Measurements from ENCODE around the gene ATP6V0A1. TPM values are rescaled to one million over a fixed set of nuclear protein-coding genes. Genes with fewer than 3 reads are reported as not detected.
A peak's percentile ranks its signal among the peaks of the same experiment; 100 is the strongest.

Gene ATP6V0A1
- total RNA-seq, 1 experiment from 2014 or later = 0.07 TPM

- H3K79me2 ChIP-seq (ENCODE audit: low read length) = no peaks in the 10 kb centered on the region
- no peak overlapping the region for H3K4me3 ChIP-seq (ENCODE audit: low read length)
- no peak for TF ChIP-seq EZH2 (IDR thresholded peaks at IDR 0.05; ENCODE audit: low read length, unreplicated experiment)
- TF ChIP-seq CTCF (conservative IDR thresholded peaks at IDR 0.05; ENCODE audit: low read depth, low read length) = no peak
- peak; percentile 57 for DNase-seq
- ChIA-PET CTCF (no interaction called here), POLR2A (ENCODE audit: unreplicated experiment) (interaction anchor here (0.5 kb wide), 1 partner anchor 33 kb away, joined by 3 read pairs; no protein-coding TSS in a partner anchor)
- ATAC-seq = peak; percentile 60
- peak overlapping the region; percentile 39 for H3K4me2 ChIP-seq (ENCODE audit: low read length)
- H4K20me1 ChIP-seq (ENCODE audit: low read length) = no peaks in the 10 kb centered on the region
- no peak overlapping the region for H3K9ac ChIP-seq (ENCODE audit: low read length)
- peaks cover 17% of the 10 kb centered on the region for H3K4me1 ChIP-seq (ENCODE audit: insufficient read depth, low read length)
- H2AFZ ChIP-seq (ENCODE audit: low read length) = no peak overlapping the region
- no peaks in the 10 kb centered on the region for H3K9me2 ChIP-seq (replicated peaks; ENCODE audit: low read length)
- H3K36me3 ChIP-seq (ENCODE audit: low read depth, low read length) = no peaks in the 10 kb centered on the region
- no TSS peak for BruUV-seq (replicated peaks)
- no peaks in the 10 kb centered on the region for H3K9me3 ChIP-seq (ENCODE audit: low read length)
- peak overlapping the region; percentile 56 for H3K27ac ChIP-seq (ENCODE audit: low read length)
- H3K27me3 ChIP-seq (ENCODE audit: low read length) = no peaks in the 10 kb centered on the region
- no peaks in the 10 kb centered on the region for H3F3A ChIP-seq (ENCODE audit: low read length, unreplicated experiment)
- intact Hi-C loops (cut with micrococcal nuclease) = no loop called here
Measured at GRCh38 chr17:42541041-42541833, 82.6 kb downstream of the ATP6V0A1 start.

- H3K4me2 ChIP-seq (ENCODE audit: low read length) = no peak overlapping the region
- DNase-seq = no peak
- no peak for ATAC-seq
- H3K27ac ChIP-seq (ENCODE audit: low read length) = no peak overlapping the region
- no peak for TF ChIP-seq CTCF (conservative IDR thresholded peaks at IDR 0.05; ENCODE audit: low read depth, low read length)
- TF ChIP-seq EZH2phosphoT487 (IDR thresholded peaks at IDR 0.05; ENCODE audit: borderline replicate concordance, low read length) = no peak
- TF ChIP-seq EZH2 (IDR thresholded peaks at IDR 0.05; ENCODE audit: low read length, unreplicated experiment) = no peak
- peaks cover 12% of the 10 kb centered on the region for H3K4me1 ChIP-seq (ENCODE audit: insufficient read depth, low read length)
- no peak overlapping the region for H2AFZ ChIP-seq (ENCODE audit: low read length)
- no peaks in the 10 kb centered on the region for H3K9me2 ChIP-seq (replicated peaks; ENCODE audit: low read length)
- no peaks in the 10 kb centered on the region for H3K79me2 ChIP-seq (ENCODE audit: low read length)
- H3K9ac ChIP-seq (ENCODE audit: low read length) = no peak overlapping the region
- H3K9me3 ChIP-seq (ENCODE audit: low read length) = no peaks in the 10 kb centered on the region
- no TSS peak for BruUV-seq (replicated peaks)
- H3K36me3 ChIP-seq (ENCODE audit: low read depth, low read length) = no peaks in the 10 kb centered on the region
- H3F3A ChIP-seq (ENCODE audit: low read length, unreplicated experiment) = no peaks in the 10 kb centered on the region
- ChIA-PET CTCF (no interaction called here), POLR2A (ENCODE audit: unreplicated experiment) (no interaction called here)
- H3K4me3 ChIP-seq (ENCODE audit: low read length) = no peak overlapping the region
- H4K20me1 ChIP-seq (ENCODE audit: low read length) = no peaks in the 10 kb centered on the region
- H3K27me3 ChIP-seq (ENCODE audit: low read length) = no peaks in the 10 kb centered on the region
- intact Hi-C loops (cut with micrococcal nuclease) = no loop called here
Measured at GRCh38 chr17:42543190-42544079, 84.8 kb downstream of the ATP6V0A1 start.

All from PC-3 (cell line).